ENCODE data around the gene KRTAP9-2.
"Not testable (repeated sequence)": the region's sequence is repeated elsewhere in the genome, so short reads cannot be mapped to it uniquely, and the experiment has no call there.

DNA sequence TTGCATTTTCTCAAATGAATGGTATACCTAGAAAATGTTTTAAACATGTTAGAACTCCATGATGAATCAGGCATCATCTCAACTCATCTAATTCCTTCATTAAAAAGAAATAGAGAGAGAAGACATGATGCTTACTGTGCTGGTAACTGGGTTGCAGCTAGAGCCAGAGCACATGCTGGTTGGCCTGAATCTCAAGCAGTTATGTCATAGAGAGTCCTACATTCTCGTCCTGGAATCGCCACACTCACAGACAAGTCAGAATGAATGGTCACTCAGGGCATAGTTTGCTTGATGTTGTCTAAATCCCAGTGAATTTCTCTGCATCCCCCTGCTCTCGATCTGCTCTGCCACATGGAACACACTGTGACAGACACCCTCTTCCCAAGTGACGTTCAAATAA lies 10.7 kb downstream of the KRTAP9-2 start:
- TF ChIP-seq, protein P1, sequence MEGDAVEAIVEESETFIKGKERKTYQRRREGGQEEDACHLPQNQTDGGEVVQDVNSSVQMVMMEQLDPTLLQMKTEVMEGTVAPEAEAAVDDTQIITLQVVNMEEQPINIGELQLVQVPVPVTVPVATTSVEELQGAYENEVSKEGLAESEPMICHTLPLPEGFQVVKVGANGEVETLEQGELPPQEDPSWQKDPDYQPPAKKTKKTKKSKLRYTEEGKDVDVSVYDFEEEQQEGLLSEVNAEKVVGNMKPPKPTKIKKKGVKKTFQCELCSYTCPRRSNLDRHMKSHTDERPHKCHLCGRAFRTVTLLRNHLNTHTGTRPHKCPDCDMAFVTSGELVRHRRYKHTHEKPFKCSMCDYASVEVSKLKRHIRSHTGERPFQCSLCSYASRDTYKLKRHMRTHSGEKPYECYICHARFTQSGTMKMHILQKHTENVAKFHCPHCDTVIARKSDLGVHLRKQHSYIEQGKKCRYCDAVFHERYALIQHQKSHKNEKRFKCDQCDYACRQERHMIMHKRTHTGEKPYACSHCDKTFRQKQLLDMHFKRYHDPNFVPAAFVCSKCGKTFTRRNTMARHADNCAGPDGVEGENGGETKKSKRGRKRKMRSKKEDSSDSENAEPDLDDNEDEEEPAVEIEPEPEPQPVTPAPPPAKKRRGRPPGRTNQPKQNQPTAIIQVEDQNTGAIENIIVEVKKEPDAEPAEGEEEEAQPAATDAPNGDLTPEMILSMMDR (IDR thresholded peaks at IDR 0.05): not testable (repeated sequence)
- not testable (repeated sequence) for TF ChIP-seq CEBPB (IDR thresholded peaks at IDR 0.05); MAFK (IDR thresholded peaks at IDR 0.05; ENCODE audit: partially characterized antibody); ZNF302 (CRISPR knock-in tag; IDR thresholded peaks at IDR 0.05); EP300 (IDR thresholded peaks at IDR 0.05); ZFP36 (IDR thresholded peaks at IDR 0.05; ENCODE audit: borderline replicate concordance, partially characterized antibody); POLR2A (IDR thresholded peaks at IDR 0.05; ENCODE audit: low read length); JUN (IDR thresholded peaks at IDR 0.05); MAZ (IDR thresholded peaks at IDR 0.05; ENCODE audit: borderline replicate concordance, low read depth, low read length); CHD4 (IDR thresholded peaks at IDR 0.05; ENCODE audit: borderline replicate concordance)
- TF ChIP-seq, protein P2, sequence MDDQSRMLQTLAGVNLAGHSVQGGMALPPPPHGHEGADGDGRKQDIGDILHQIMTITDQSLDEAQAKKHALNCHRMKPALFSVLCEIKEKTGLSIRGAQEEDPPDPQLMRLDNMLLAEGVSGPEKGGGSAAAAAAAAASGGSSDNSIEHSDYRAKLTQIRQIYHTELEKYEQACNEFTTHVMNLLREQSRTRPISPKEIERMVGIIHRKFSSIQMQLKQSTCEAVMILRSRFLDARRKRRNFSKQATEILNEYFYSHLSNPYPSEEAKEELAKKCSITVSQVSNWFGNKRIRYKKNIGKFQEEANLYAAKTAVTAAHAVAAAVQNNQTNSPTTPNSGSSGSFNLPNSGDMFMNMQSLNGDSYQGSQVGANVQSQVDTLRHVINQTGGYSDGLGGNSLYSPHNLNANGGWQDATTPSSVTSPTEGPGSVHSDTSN (IDR thresholded peaks at IDR 0.05): not testable (repeated sequence)
- TF ChIP-seq, protein P3, sequence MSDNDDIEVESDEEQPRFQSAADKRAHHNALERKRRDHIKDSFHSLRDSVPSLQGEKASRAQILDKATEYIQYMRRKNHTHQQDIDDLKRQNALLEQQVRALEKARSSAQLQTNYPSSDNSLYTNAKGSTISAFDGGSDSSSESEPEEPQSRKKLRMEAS (IDR thresholded peaks at IDR 0.05): not testable (repeated sequence)
